HepG2 (cell line): ENCODE results near the gene ISOC2. TPM values are rescaled to one million over a fixed set of nuclear protein-coding genes. Genes with fewer than 3 reads are reported as not detected.

Source experiments
- AGO1 ChIP-seq: fragments of 200-400 bp; formaldehyde crosslinking; IDR thresholded peaks from 2 replicates; pipeline ENCODE4 v1.6.1; 2017; ENCODE audit warnings: mild to moderate bottlenecking, low read depth, low read length, moderate library complexity; ENCODE audit not compliant: poor library complexity, severe bottlenecking
- ATF1 ChIP-seq: IDR thresholded peaks from 2 replicates; pipeline ENCODE4 v1.6.1; 2016; ENCODE audit warnings: mild to moderate bottlenecking, control low read depth
- BHLHE40 ChIP-seq: IDR thresholded peaks from 2 replicates; pipeline ENCODE4 v1.6.1; 2011; ENCODE audit warnings: low read length, improper control_type of control experiment
- CHD4 ChIP-seq: fragments of 200-600 bp; sonication (generic); IDR thresholded peaks from 2 replicates; pipeline ENCODE4 v1.7.0; 2017; ENCODE audit warnings: mild to moderate bottlenecking, low read length, borderline replicate concordance
- FIP1L1 ChIP-seq: fragments of 200-400 bp; formaldehyde crosslinking; IDR thresholded peaks from 2 replicates; pipeline ENCODE4 v1.6.1; 2018; ENCODE audit warnings: low read depth, mild to moderate bottlenecking, low read length, moderate library complexity, borderline replicate concordance; ENCODE audit not compliant: insufficient read depth
- HNRNPK ChIP-seq: fragments of 200-400 bp; formaldehyde crosslinking; IDR thresholded peaks from 2 replicates; pipeline ENCODE4 v1.6.1; 2018; ENCODE audit warnings: low read length, low read depth, moderate library complexity, mild to moderate bottlenecking; ENCODE audit not compliant: poor library complexity, severe bottlenecking
- JUND ChIP-seq: sonication (generic); formaldehyde crosslinking; IDR thresholded peaks from 2 replicates; pipeline ENCODE4 v1.8.0; 2022; ENCODE audit warnings: mild to moderate bottlenecking, missing genetic modification reagents
- PHF20 ChIP-seq: sonication (generic); formaldehyde crosslinking; IDR thresholded peaks from 2 replicates; pipeline ENCODE4 v1.5.0; 2020; ENCODE audit warnings: mild to moderate bottlenecking, missing genetic modification reagents
- TBX3 ChIP-seq: fragments of 450-650 bp; IDR thresholded peaks from 2 replicates; pipeline ENCODE4 v1.6.1; 2017; ENCODE audit warnings: antibody characterized with exemption, mild to moderate bottlenecking, inconsistent platforms, borderline replicate concordance
- TEAD3 ChIP-seq: optimal IDR thresholded peaks from 2 replicates; pipeline ENCODE3; 2016; ENCODE audit warnings: borderline replicate concordance
- YEATS2 ChIP-seq: sonication (generic); formaldehyde crosslinking; IDR thresholded peaks from 2 replicates; pipeline ENCODE4 v1.4.0; 2020; ENCODE audit warnings: missing genetic modification reagents, borderline replicate concordance
- ZMYM2 ChIP-seq: sonication (generic); formaldehyde crosslinking; IDR thresholded peaks from 2 replicates; pipeline ENCODE4 v1.8.0; 2022; ENCODE audit warnings: mild to moderate bottlenecking, missing genetic modification reagents
- ZNF224 ChIP-seq: sonication (generic); formaldehyde crosslinking; IDR thresholded peaks from 2 replicates; pipeline ENCODE4 v1.5.0; 2020; ENCODE audit warnings: mild to moderate bottlenecking, missing genetic modification reagents
- ZNF549 ChIP-seq: sonication (generic); formaldehyde crosslinking; IDR thresholded peaks from 2 replicates; pipeline ENCODE4 v1.5.0; 2020; ENCODE audit warnings: missing genetic modification reagents
- ZNF570 ChIP-seq: sonication (generic); formaldehyde crosslinking; IDR thresholded peaks from 2 replicates; pipeline ENCODE4 v1.4.0; 2020; ENCODE audit warnings: mild to moderate bottlenecking, missing genetic modification reagents, borderline replicate concordance
- ZNF747 ChIP-seq: sonication (generic); formaldehyde crosslinking; IDR thresholded peaks from 2 replicates; pipeline ENCODE4 v1.8.1; 2023; ENCODE audit warnings: missing genetic modification reagents, mild to moderate bottlenecking, borderline replicate concordance
- ZNF816 ChIP-seq: sonication (generic); formaldehyde crosslinking; IDR thresholded peaks from 2 replicates; pipeline ENCODE4 v1.8.0; 2022; ENCODE audit warnings: missing genetic modification reagents, mild to moderate bottlenecking, borderline replicate concordance
- polyA plus RNA-seq, 8 experiments: library from polyadenylated mRNA; depleted of rRNA in 3 of 8; stranded (reverse) in 7 of 8; unstranded in 1 of 8; fragments of >200 nt; fragmentation: Illumina TruSeq in 4 of 8; extraction: Trizol in 4 of 8; gene quantifications; 2 replicates each; pipeline versions ENCODE4 v1.2.1 to v1.2.3, GENCODE V29; 2011 to 2016; ENCODE audit warnings: low read depth in 4 of 8, missing spikeins in 1 of 8, mixed read lengths in 1 of 8; ENCODE audit not compliant: insufficient read depth in 1 of 8
- total RNA-seq, 5 experiments: library from RNA; depleted of rRNA; stranded (reverse); fragments of >200 nt; fragmentation: Illumina TruSeq; extraction: Trizol; gene quantifications; 2 replicates each; pipeline ENCODE4 v1.2.3, GENCODE V29; 2016; ENCODE audit warnings: low read depth in 1 of 5
- TF ChIP-seq, protein P1 (sequence below): sonication (generic); formaldehyde crosslinking; IDR thresholded peaks from 2 replicates; pipeline ENCODE4 v1.4.0; 2020; ENCODE audit warnings: mild to moderate bottlenecking, missing genetic modification reagents
- TF ChIP-seq, protein P2 (sequence below): sonication (generic); formaldehyde crosslinking; IDR thresholded peaks from 2 replicates; pipeline ENCODE4 v1.5.0; 2020; ENCODE audit warnings: mild to moderate bottlenecking, missing genetic modification reagents
- TF ChIP-seq, protein P3 (sequence below): sonication (generic); formaldehyde crosslinking; IDR thresholded peaks from 2 replicates; pipeline ENCODE4 v1.5.0; 2020; ENCODE audit warnings: missing genetic modification reagents
- TF ChIP-seq, protein P4 (sequence below): IDR thresholded peaks from 2 replicates; pipeline ENCODE4 v1.6.1; 2016; ENCODE audit warnings: mild to moderate bottlenecking, missing biosample characterization, missing genetic modification reagents
- TF ChIP-seq, protein P5 (sequence below): sonication (generic); formaldehyde crosslinking; IDR thresholded peaks from 2 replicates; pipeline ENCODE4 v1.8.0; 2022; ENCODE audit warnings: mild to moderate bottlenecking, missing genetic modification reagents, moderate library complexity

Gene ISOC2
- total and polyA plus RNA-seq, 2 of the 13 experiments (the other 11 are each of a cell fraction or from before 2014, with no cell fraction given): 76.8 to 105 TPM

DNA sequence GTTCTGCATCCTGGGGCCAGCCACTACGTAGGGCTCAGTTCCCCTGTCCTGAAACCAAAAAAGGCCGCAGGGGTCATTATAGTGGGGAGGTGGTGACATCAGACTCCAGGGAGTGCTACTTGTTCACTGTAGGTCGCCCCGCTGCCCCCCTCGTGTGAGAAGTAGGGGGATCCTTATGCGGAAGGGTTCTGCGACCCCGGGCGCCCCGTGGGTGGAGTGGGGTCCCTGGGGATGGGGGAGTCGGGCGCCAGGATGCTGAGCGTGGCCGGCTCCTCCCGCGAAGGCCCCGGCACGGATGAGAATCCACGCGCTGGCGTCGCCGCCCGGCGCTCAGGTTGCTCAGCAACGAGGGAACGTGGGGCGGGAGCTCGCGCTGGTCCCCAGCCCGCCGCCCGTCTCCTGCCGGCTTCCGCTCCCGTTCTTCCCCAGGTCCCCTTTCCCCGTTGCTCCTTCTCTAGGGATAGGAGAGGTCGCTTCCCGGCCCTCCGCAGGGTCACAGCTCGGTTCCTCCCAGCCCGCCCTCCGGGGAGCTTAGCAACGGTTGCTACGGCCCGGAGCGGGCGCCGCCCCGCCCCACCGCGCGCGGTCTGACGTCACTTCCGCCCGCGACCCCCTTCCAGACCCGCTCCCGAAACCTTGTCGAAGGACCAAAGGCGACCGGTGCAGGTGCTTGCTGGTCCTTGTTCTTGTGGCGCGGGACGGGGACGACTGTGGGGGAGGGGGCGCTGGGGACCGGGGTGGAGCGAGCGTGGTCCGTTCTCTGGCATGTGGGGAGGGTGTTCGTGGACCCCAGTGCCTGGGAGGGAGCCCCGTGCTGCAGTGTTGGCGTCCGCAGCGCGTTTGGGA, 23.4 kb upstream of the ISOC2 start, which contains the start of gene NAT14 (continued):
- TF ChIP-seq FIP1L1 (no peak), ZMYM2 (no peak), ZNF549 (no peak), ATF1 (CRISPR knock-in tag) (peak; percentile 86), JUND (CRISPR knock-in tag) (0 out of 2 replicates have a peak, but pooled peaks have one; percentile 25), AGO1 (peak; percentile 92), YEATS2 (CRISPR knock-in tag) (peak; percentile 19; the same call in 1 of the 2 replicates), TBX3 (no peak), ZNF224 (CRISPR knock-in tag) (no peak), ZNF816 (no peak), ZNF570 (no peak), BHLHE40 (no peak), PHF20 (CRISPR knock-in tag) (no peak), ZNF747 (CRISPR knock-in tag) (no peak), TEAD3 (CRISPR knock-in tag) (no peak), HNRNPK (peak; percentile 30), CHD4 (no peak)
- TF ChIP-seq, protein P1, sequence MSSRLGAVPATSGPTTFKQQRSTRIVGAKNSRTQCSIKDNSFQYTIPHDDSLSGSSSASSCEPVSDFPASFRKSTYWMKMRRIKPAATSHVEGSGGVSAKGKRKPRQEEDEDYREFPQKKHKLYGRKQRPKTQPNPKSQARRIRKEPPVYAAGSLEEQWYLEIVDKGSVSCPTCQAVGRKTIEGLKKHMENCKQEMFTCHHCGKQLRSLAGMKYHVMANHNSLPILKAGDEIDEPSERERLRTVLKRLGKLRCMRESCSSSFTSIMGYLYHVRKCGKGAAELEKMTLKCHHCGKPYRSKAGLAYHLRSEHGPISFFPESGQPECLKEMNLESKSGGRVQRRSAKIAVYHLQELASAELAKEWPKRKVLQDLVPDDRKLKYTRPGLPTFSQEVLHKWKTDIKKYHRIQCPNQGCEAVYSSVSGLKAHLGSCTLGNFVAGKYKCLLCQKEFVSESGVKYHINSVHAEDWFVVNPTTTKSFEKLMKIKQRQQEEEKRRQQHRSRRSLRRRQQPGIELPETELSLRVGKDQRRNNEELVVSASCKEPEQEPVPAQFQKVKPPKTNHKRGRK (CRISPR knock-in tag): no peak
- TF ChIP-seq, protein P2, sequence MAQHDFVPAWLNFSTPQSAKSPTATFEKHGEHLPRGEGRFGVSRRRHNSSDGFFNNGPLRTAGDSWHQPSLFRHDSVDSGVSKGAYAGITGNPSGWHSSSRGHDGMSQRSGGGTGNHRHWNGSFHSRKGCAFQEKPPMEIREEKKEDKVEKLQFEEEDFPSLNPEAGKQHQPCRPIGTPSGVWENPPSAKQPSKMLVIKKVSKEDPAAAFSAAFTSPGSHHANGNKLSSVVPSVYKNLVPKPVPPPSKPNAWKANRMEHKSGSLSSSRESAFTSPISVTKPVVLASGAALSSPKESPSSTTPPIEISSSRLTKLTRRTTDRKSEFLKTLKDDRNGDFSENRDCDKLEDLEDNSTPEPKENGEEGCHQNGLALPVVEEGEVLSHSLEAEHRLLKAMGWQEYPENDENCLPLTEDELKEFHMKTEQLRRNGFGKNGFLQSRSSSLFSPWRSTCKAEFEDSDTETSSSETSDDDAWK (CRISPR knock-in tag): no peak
- TF ChIP-seq, protein P3, sequence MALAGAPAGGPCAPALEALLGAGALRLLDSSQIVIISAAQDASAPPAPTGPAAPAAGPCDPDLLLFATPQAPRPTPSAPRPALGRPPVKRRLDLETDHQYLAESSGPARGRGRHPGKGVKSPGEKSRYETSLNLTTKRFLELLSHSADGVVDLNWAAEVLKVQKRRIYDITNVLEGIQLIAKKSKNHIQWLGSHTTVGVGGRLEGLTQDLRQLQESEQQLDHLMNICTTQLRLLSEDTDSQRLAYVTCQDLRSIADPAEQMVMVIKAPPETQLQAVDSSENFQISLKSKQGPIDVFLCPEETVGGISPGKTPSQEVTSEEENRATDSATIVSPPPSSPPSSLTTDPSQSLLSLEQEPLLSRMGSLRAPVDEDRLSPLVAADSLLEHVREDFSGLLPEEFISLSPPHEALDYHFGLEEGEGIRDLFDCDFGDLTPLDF: no peak
- TF ChIP-seq, protein P4, sequence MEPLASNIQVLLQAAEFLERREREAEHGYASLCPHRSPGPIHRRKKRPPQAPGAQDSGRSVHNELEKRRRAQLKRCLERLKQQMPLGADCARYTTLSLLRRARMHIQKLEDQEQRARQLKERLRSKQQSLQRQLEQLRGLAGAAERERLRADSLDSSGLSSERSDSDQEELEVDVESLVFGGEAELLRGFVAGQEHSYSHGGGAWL (CRISPR knock-in tag): no peak
- TF ChIP-seq, protein P5, sequence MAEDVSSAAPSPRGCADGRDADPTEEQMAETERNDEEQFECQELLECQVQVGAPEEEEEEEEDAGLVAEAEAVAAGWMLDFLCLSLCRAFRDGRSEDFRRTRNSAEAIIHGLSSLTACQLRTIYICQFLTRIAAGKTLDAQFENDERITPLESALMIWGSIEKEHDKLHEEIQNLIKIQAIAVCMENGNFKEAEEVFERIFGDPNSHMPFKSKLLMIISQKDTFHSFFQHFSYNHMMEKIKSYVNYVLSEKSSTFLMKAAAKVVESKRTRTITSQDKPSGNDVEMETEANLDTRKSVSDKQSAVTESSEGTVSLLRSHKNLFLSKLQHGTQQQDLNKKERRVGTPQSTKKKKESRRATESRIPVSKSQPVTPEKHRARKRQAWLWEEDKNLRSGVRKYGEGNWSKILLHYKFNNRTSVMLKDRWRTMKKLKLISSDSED: no peak
